Measurements from ENCODE around the gene PLCL2.

Gene PLCL2

GRCh38 chr3:16944356-16944755 is 59.6 kb downstream of the PLCL2 start:
- Histone ChIP-seq H3K9me2 (replicated peaks; ENCODE audit: insufficient read depth, low read length) (no peaks in the 10 kb centered on the region), H3K4me3 (ENCODE audit: low read length) (no peak overlapping the region), H3K79me2 (ENCODE audit: low read length) (peaks cover 43% of the 10 kb centered on the region), H3K27ac (ENCODE audit: low read length) (no peak overlapping the region), H2AFZ (ENCODE audit: low read length) (no peak overlapping the region), H3K9ac (ENCODE audit: low read length) (no peak overlapping the region), H3K36me3 (replicated peaks; ENCODE audit: insufficient read depth, low read length) (no peaks in the 10 kb centered on the region), H3K4me2 (ENCODE audit: low read depth, low read length) (no peak overlapping the region), H4K20me1 (ENCODE audit: insufficient read depth, low read length) (no peaks in the 10 kb centered on the region), H3K27me3 (replicated peaks; ENCODE audit: insufficient read depth, low read length) (no peaks in the 10 kb centered on the region), H3K4me1 (ENCODE audit: low read length) (no peaks in the 10 kb centered on the region), H3F3A (ENCODE audit: insufficient read depth, low read length) (no peaks in the 10 kb centered on the region), H3K9me3 (replicated peaks; ENCODE audit: insufficient read depth, low read length) (no peaks in the 10 kb centered on the region)
- TF ChIP-seq EZH2phosphoT487 (IDR thresholded peaks at IDR 0.05; ENCODE audit: low read length) (no peak), CTCF (IDR thresholded peaks at IDR 0.05; ENCODE audit: low read length) (no peak), EZH2 (optimal IDR thresholded peaks at IDR 0.05; ENCODE audit: low read depth, low read length) (no peak)
- no peak for DNase-seq

GRCh38 chr3:16945330-16945729 is 60.6 kb downstream of the PLCL2 start:
- no peaks in the 10 kb centered on the region for H3K36me3 ChIP-seq (replicated peaks; ENCODE audit: insufficient read depth, low read length)
- no peak for DNase-seq
- no peak for TF ChIP-seq EZH2phosphoT487 (IDR thresholded peaks at IDR 0.05; ENCODE audit: low read length)
- no peak for TF ChIP-seq CTCF (IDR thresholded peaks at IDR 0.05; ENCODE audit: low read length)
- TF ChIP-seq EZH2 (optimal IDR thresholded peaks at IDR 0.05; ENCODE audit: low read depth, low read length) = no peak
- no peaks in the 10 kb centered on the region for H4K20me1 ChIP-seq (ENCODE audit: insufficient read depth, low read length)
- H3K9ac ChIP-seq (ENCODE audit: low read length) = no peak overlapping the region
- no peaks in the 10 kb centered on the region for H3K9me2 ChIP-seq (replicated peaks; ENCODE audit: insufficient read depth, low read length)
- no peak overlapping the region for H3K27ac ChIP-seq (ENCODE audit: low read length)
- no peaks in the 10 kb centered on the region for H3K9me3 ChIP-seq (replicated peaks; ENCODE audit: insufficient read depth, low read length)
- no peaks in the 10 kb centered on the region for H3F3A ChIP-seq (ENCODE audit: insufficient read depth, low read length)
- no peak overlapping the region for H3K4me2 ChIP-seq (ENCODE audit: low read depth, low read length)
- no peaks in the 10 kb centered on the region for H3K4me1 ChIP-seq (ENCODE audit: low read length)
- no peaks in the 10 kb centered on the region for H3K27me3 ChIP-seq (replicated peaks; ENCODE audit: insufficient read depth, low read length)
- H2AFZ ChIP-seq (ENCODE audit: low read length) = no peak overlapping the region
- peaks cover 42% of the 10 kb centered on the region for H3K79me2 ChIP-seq (ENCODE audit: low read length)
- H3K4me3 ChIP-seq (ENCODE audit: low read length) = no peak overlapping the region

- no peak overlapping the region for H2AFZ ChIP-seq (ENCODE audit: low read length)
- no peaks in the 10 kb centered on the region for H3F3A ChIP-seq (ENCODE audit: insufficient read depth, low read length)
- H3K9me3 ChIP-seq (replicated peaks; ENCODE audit: insufficient read depth, low read length) = no peaks in the 10 kb centered on the region
- no peak overlapping the region for H3K9ac ChIP-seq (ENCODE audit: low read length)
- H3K9me2 ChIP-seq (replicated peaks; ENCODE audit: insufficient read depth, low read length) = no peaks in the 10 kb centered on the region
- H3K4me3 ChIP-seq (ENCODE audit: low read length) = no peak overlapping the region
- DNase-seq = no peak
- no peaks in the 10 kb centered on the region for H3K27me3 ChIP-seq (replicated peaks; ENCODE audit: insufficient read depth, low read length)
- H3K4me1 ChIP-seq (ENCODE audit: low read length) = no peaks in the 10 kb centered on the region
- H3K27ac ChIP-seq (ENCODE audit: low read length) = no peak overlapping the region
- H3K4me2 ChIP-seq (ENCODE audit: low read depth, low read length) = no peak overlapping the region
- H3K79me2 ChIP-seq (ENCODE audit: low read length) = peaks cover 38% of the 10 kb centered on the region
- no peaks in the 10 kb centered on the region for H4K20me1 ChIP-seq (ENCODE audit: insufficient read depth, low read length)
- TF ChIP-seq EZH2 (optimal IDR thresholded peaks at IDR 0.05; ENCODE audit: low read depth, low read length) (no peak), EZH2phosphoT487 (IDR thresholded peaks at IDR 0.05; ENCODE audit: low read length) (no peak), CTCF (IDR thresholded peaks at IDR 0.05; ENCODE audit: low read length) (no peak)
- H3K36me3 ChIP-seq (replicated peaks; ENCODE audit: insufficient read depth, low read length) = no peaks in the 10 kb centered on the region
Observed at GRCh38 chr3:16950282-16950681, 65.5 kb downstream of the PLCL2 start.
